Measurements from ENCODE around the gene NISCH.

- TF ChIP-seq SIRT6 (IDR thresholded peaks at IDR 0.05; ENCODE audit: low read length) (no peak), POLR2AphosphoS5 (IDR thresholded peaks at IDR 0.05; ENCODE audit: low read depth, low read length) (no peak), KDM5A (IDR thresholded peaks at IDR 0.05; ENCODE audit: low read length) (no peak), SRF (IDR thresholded peaks at IDR 0.05; ENCODE audit: low read depth, low read length) (no peak), POLR2A (IDR thresholded peaks at IDR 0.05; ENCODE audit: control extremely low read depth in 1 of 2, low read depth in 2 of 2, low read length in 2 of 2) (no peak), CTCF (IDR thresholded peaks at IDR 0.05; ENCODE audit: control extremely low read depth in 1 of 3, insufficient read depth in 1 of 3, low read depth in 1 of 3, low read length in 3 of 3) (no peak), EZH2 (IDR thresholded peaks at IDR 0.05; ENCODE audit: low read depth, low read length, severe bottlenecking) (no peak)
Measured at GRCh38 chr3:52536112-52536368, 80.6 kb downstream of the NISCH start.

Measured in H1 (cell line).